Neural cell (in vitro differentiated cells): Measurements from ENCODE around the gene ST3GAL5.

ENCODE experiments used
- CTCF ChIP-seq: fragments of 450-650 bp; IDR thresholded peaks from 2 replicates; pipeline ENCODE4 v1.5.1; 2014; ENCODE audit warnings: antibody characterized with exemption, mild to moderate bottlenecking, moderate library complexity; ENCODE audit not compliant: poor library complexity, severe bottlenecking
- EZH2 ChIP-seq: fragments of 200-600, 300-800 bp; shearing (Covaris generic), sonication (generic); IDR thresholded peaks from 2 replicates; pipeline ENCODE4 v1.6.1; 2014; ENCODE audit warnings: antibody characterized with exemption, low read length, borderline replicate concordance, mild to moderate bottlenecking; ENCODE audit not compliant: insufficient read depth, poor library complexity, severe bottlenecking
- MXI1 ChIP-seq: fragments of 450-650 bp; conservative IDR thresholded peaks from 2 replicates; pipeline ENCODE4 v1.6.1; 2014; ENCODE audit warnings: antibody characterized with exemption, mild to moderate bottlenecking; ENCODE audit not compliant: poor library complexity, severe bottlenecking

- TF ChIP-seq CTCF, result no peak
- no peak for TF ChIP-seq MXI1
- TF ChIP-seq EZH2, result no peak
Observed at GRCh38 chr2:85838641-85839040, 50.1 kb downstream of the ST3GAL5 start.
